Measurements from ENCODE around the gene DNHD1.

- TF ChIP-seq, protein P1, sequence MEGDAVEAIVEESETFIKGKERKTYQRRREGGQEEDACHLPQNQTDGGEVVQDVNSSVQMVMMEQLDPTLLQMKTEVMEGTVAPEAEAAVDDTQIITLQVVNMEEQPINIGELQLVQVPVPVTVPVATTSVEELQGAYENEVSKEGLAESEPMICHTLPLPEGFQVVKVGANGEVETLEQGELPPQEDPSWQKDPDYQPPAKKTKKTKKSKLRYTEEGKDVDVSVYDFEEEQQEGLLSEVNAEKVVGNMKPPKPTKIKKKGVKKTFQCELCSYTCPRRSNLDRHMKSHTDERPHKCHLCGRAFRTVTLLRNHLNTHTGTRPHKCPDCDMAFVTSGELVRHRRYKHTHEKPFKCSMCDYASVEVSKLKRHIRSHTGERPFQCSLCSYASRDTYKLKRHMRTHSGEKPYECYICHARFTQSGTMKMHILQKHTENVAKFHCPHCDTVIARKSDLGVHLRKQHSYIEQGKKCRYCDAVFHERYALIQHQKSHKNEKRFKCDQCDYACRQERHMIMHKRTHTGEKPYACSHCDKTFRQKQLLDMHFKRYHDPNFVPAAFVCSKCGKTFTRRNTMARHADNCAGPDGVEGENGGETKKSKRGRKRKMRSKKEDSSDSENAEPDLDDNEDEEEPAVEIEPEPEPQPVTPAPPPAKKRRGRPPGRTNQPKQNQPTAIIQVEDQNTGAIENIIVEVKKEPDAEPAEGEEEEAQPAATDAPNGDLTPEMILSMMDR (IDR thresholded peaks at IDR 0.05; ENCODE audit: low read depth, low read length, poor library complexity, severe bottlenecking), result no peak
- TF ChIP-seq EZH2phosphoT487 (IDR thresholded peaks at IDR 0.05; ENCODE audit: borderline replicate concordance, low read length), result no peak
Observed at GRCh38 chr11:6615046-6615445, 118.0 kb downstream of the DNHD1 start.

Data from DOHH2 (cell line).